Breast epithelium (tissue), 3 donors: Measurements from ENCODE around the gene ZNF75A.

Source experiments
- POLR2A ChIP-seq: fragments of 450-650 bp; IDR thresholded peaks from one replicate; pipeline ENCODE4 v1.6.1; 2016; ENCODE audit warnings: antibody characterized with exemption, mild to moderate bottlenecking, moderate library complexity
- POLR2AphosphoS5 ChIP-seq, 3 donors: sonication (generic); formaldehyde crosslinking; IDR thresholded peaks; one replicate each; pipeline ENCODE4 v1.6.1; 2017; ENCODE audit warnings: antibody characterized with exemption in 3 of 3
- TF ChIP-seq, protein P1 (sequence below), 3 donors: fragments of 450-650 bp; IDR thresholded peaks; one replicate each; pipeline ENCODE4 v1.5.1; 2016 to 2017; ENCODE audit warnings: antibody characterized with exemption in 3 of 3, mild to moderate bottlenecking in 3 of 3, moderate library complexity in 3 of 3

DNA sequence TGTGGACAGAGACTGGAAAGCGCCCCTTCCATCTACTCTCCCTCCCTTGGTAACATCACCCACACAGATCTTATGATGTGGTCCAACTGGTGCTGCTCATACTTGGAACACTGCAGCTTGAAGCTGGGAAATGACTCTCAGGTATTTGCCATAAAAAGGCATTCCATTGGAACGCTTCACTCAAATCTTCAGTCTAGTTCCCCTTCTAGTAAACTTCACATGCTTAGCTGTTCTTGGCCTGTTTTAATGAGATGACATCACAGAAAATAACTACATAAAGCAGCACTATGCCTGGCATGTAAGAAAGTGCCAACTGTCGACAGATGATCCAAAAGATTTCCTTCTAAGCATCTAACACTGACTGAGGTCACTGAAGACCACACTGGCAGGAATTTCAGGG lies 12.7 kb upstream of the ZNF75A start:
- TF ChIP-seq, protein P1, sequence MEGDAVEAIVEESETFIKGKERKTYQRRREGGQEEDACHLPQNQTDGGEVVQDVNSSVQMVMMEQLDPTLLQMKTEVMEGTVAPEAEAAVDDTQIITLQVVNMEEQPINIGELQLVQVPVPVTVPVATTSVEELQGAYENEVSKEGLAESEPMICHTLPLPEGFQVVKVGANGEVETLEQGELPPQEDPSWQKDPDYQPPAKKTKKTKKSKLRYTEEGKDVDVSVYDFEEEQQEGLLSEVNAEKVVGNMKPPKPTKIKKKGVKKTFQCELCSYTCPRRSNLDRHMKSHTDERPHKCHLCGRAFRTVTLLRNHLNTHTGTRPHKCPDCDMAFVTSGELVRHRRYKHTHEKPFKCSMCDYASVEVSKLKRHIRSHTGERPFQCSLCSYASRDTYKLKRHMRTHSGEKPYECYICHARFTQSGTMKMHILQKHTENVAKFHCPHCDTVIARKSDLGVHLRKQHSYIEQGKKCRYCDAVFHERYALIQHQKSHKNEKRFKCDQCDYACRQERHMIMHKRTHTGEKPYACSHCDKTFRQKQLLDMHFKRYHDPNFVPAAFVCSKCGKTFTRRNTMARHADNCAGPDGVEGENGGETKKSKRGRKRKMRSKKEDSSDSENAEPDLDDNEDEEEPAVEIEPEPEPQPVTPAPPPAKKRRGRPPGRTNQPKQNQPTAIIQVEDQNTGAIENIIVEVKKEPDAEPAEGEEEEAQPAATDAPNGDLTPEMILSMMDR (IDR thresholded peaks at IDR 0.05) = no peak
- TF ChIP-seq POLR2AphosphoS5 (IDR thresholded peaks at IDR 0.05) (no peak), POLR2A (no peak)
